NT2/D1 (cell line): ENCODE measurements around the gene LYPD3.

ENCODE experiments used
- SUZ12 ChIP-seq: IDR thresholded peaks from 2 replicates; pipeline ENCODE4 v1.6.1; 2011; ENCODE audit not compliant: insufficient read length, insufficient read depth; ENCODE audit errors: extremely low read depth
- YY1 ChIP-seq: IDR thresholded peaks from 2 replicates; pipeline ENCODE4 v1.6.1; 2011; ENCODE audit not compliant: insufficient read length, insufficient read depth
- ZNF274 ChIP-seq: IDR thresholded peaks from 2 replicates; pipeline ENCODE4 v1.6.1; 2011; ENCODE audit warnings: mild to moderate bottlenecking, low read depth, low read length

DNA sequence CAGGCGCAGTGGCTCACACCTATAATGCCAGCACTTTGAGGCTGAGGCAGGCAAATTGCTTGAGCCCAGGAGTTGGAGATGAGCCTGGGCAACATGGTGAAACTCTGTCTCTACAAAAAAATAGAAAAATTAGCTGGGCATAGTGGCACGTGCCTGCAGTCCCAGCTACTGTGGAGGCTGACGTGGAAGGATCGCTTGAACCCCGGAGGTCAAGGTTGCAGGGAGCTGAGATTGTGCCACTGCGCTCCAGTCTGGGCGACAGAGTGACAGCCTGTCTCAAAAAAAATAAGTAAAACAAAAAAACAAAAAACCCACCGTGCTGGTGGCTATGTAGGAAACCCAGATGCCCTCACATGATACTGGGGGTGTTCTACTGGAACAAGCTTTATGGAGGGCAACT is 22.8 kb upstream of the LYPD3 start:
- no peak for TF ChIP-seq YY1
- TF ChIP-seq ZNF274, result no peak
- no peak for TF ChIP-seq SUZ12
